CMK (cell line): Measurements from ENCODE around the gene MTX2.
"Not testable (repeated sequence)": the region's sequence is repeated elsewhere in the genome, so short reads cannot be mapped to it uniquely, and the experiment has no call there.

ENCODE experiments used
- DNase-seq: peaks from one replicate; pipeline ENCODE4 v3.0.0-alpha.2; 2010; ENCODE audit warnings: low read depth

The MTX2 gene

DNA sequence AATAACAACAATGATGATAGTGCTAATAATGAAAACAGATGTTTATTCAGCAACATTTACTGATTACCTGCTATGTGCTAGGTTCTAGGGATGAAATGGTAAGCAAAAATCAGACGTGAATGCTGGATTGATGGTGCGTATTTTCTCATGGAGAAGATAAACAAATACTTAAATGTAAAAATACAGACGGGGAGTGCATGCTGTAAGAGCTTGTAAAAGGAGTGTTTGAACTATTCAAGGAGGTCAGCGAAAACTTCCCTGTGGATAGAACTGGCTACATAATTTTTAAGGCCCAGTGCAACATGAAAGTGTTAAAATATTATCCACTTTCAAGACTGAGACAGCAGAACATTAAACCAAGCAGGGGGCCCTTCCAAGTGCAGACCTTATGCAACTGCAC lies 22.1 kb downstream of the MTX2 start:
- no peak for DNase-seq

DNA sequence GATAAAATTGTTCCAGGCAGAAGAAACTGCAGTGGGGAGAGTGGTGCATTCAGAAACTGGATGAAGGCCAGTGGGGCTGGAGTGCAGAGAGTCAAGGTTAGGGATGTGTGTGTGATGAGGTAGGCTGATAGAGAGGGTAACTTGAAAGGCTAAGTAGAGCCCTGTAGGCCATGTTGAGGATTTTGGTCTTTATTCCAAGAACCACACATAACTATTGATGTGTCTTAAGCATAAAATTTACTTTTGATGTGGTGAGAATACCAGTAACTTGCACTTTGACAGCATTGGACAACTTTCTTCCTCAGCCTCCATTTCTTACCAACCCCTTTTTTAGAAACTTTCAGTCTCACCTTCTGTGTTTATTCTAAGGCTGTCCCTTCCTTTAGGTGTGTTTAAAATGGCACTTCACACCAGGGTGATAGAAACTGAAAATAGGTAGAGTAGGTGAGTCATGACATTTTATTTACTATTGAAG lies 22.6 kb downstream of the MTX2 start:
- no peak for DNase-seq

DNA sequence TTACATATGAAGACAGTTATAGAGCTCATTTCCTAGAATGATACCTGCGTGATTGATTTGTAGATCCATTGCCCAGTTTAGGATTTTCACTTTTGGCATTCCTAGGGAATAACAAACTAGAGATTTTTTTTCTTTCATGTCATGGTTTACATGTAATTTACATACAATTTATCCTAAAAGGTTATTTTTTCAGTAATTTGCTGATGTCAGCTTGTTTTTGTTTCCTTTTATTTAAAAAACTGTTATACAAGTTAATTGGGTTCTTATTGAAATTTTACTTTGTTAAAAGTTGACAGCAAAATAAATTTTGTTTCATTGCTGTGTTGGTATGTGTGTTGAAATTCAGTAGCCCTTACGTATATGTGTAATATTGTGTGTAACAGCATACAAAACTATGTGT lies 23.4 kb downstream of the MTX2 start:
- no peak for DNase-seq

DNA sequence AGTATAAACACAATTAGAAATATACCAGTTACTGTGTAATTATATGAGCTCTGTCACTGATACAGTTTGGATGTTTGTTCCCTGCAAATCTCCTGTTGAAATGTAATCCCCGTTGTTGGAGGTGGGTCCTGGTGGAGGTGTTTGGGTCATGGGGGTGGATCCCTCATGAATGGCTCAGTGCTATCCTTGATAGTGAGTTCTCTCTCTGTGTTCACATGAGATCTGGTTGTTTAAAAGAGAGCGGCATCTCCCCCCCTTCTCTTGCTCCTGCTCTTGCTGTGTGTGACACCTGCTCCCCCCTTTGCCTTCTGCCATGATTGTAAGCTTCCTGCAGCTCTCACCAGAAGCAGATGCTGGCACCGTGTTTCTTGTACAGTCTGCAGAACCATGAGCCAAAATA lies 24.1 kb downstream of the MTX2 start:
- DNase-seq = no peak

DNA sequence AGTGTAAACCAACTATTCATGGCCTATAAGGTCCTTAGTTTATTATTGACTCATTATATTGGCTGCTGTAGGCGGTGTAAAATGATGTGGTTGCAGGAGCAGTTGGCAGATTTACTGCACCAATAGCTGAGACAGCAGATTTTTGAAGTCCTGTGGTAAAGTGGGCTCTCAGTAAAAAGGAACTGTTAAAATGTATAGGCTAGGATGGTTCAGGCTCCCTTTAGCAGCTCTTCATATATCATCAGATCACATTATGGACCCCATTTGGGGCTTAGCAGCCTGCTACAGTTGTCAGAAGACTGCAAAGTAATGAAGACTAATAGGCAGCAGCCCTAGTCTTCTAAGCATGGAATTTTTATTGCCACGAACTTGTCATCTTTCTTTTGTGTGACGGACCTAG lies 27.8 kb downstream of the MTX2 start:
- DNase-seq = no peak

DNA sequence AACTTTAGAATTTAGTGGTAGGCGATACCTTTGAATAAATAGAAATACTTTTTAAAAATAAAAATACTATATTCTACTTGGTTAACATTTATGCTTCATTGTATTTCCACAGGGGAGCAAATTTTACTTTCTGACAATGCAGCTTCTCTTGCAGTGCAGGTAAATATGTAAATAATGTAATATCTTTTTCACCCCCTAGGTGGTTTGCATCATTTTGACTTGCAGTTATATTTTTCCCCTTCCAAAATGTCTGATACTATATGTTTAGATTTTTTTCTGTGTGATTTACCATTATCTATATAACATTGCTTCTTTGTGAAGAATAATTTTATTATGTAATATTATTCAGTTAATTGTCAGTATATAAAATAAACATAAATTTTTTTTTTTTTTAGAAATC lies 28.5 kb downstream of the MTX2 start:
- DNase-seq = no peak

DNA sequence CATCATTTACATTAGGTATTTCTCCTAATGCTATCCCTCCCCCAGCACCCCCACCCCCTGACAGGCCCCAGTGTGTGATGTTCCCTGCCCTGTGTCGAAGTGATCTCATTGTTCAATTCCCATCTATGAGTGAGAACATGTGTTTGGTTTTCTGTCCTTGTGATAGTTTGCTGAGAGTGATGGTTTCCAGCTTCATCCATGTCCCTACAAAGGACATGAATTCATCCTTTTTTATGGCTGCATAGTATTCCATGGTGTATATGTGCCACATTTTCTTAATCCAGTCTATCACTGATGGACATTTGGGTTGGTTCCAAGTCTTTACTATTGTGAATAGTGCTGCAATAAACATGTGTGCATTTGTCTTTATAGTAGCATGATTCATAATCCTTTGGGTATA lies 36.8 kb downstream of the MTX2 start:
- not testable (repeated sequence) for DNase-seq

DNA sequence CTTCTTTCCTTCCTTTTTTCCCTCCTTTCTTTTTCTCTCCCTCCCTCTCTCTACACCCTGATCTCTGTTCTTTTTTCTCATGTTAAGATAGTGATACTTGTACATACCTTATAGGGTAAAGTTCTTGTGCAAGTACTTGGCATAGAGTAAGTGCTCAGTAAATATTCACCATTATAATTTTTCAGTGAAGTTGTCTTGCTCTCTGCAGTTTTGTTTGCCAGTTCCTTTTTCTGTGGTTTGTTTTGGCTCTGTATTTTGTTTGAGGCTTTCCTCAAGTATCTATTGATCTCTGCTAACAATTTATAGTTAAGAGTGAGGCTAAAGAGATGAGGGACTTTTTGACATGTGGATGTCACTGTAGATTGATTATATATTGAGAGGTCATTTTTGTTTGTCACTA lies 48.0 kb downstream of the MTX2 start:
- no peak for DNase-seq

DNA sequence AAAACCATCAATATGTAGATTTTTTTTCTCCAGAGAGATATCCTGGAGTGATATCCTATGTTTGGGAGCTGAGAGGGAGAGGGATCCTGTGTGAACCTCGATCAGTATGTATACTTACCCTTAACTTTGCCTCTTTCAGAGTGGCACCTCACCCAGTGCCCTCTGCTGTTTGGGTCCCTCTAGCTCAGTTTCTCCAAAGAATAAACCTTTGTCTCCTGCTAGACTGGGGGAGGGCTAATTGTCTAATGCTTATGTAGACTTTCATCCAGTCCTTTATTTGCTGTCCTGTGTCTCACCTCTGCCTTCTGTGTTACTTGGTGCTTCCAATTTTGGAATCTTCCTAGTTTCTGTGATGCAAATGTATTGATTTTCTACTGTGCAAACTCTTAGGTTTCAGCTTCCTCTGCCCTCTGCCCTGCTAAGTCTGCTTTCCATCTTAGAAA lies 48.4 kb downstream of the MTX2 start:
- DNase-seq = no peak

DNA sequence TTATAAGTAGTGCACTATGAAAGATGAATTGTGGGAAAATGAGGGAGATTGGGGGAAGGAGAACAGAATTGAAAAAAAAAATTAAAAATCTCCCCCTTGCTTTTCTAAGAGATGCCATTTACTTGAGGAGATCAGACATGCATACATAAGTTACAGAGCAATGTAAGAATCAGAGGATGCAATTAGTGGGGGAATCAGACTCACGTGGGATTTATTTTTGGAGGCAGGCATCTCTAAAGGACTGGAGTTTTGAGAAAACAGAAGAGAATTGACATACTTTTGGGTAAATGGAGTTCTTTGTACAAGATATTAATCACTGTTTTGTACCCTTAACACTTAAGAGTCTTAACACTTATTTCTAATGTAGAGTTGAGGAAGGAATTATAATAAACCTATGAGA lies 52.7 kb downstream of the MTX2 start:
- no peak for DNase-seq

DNA sequence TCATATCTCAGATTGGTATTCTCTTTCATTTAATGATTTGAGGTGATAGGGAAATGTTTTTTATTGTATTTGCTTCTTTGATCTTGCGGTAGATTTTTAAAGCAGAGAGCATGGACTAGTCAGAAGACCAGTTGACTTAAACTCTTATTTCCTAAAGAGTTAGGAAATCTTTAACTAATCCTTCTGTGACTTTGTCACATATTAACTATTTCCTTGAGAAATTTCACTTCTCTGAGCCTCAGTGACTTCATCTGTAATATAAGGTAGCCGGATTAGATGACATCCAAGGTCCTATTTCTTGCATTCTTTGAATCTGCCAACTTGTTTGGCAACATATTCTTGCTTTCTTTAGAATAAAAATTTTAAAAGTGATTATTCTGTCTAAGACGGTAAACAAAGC lies 55.6 kb downstream of the MTX2 start:
- no peak for DNase-seq

DNA sequence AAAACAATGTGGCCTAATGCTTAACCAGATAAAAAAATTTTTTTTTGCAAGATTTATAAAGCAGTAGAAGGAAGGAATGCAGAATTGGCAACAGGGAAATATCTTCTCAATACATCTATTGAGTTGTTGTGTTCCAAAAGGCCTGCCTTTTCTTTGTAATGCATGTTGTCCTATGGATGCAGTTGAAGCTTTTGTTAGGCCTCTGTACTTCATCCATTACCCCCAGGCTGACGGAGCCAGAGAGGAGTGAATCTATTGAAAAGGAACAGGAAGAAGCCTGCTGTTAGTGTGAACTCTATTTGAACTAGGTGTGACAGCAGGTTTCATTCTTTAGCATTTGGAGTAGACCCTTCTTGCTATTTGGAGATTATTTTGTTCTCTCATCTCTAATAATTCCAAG lies 56.5 kb downstream of the MTX2 start:
- no peak for DNase-seq

DNA sequence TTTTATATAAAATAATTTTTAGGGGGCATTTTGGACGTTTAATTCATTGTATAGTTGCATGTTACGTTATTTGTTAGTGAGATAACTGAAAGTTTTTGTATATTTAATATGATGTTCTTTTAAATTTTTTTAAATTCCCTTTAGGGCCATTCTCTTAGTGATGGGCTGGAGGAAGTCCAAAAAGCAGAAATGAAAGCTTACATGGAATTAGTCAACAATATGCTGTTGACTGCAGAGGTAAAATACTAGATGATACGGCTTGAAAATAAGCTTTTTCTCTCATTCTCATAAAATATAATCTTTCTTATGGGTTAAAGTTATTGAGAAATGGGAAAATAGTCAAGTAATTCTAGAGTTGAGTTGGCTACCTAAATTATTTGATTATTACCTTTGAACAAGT lies 58.9 kb downstream of the MTX2 start:
- DNase-seq = no peak

DNA sequence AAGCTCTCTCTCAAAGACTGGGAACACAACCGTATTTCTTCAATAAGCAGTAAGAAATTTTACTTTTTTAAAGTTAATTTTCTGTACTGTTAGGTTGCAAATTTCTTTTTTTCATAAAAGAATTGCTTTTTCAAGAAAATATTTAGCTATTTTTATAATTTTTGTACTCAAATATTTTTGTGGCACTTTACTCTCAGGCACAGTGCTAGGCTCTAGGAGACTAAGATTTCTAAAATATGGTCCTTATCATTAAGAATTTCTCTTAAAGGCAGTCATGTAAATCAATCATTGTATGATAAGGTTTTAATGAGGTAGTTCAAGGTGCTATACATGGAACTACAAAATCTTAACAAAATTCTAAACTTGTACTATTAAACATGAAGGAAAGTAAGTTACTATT lies 61.4 kb downstream of the MTX2 start:
- DNase-seq = no peak

DNA sequence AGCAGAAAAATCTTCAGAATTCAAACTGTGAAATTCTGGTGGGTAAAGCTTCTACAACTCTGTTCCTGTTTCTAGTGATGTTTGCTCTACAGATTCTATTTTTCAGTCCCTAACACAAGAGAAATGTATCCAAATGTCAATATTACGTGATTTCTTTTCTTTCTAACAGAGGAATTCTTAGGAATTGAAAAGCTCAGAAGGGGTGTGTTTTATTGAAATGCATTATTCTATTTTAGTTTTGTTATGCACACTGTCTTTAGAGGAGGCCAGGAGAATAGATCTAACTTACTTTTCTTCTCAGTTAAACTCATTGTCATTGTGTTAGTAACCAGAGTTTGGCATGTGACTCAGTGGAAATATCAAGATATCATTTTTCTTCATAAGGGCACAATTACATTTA lies 62.4 kb downstream of the MTX2 start:
- no peak for DNase-seq

DNA sequence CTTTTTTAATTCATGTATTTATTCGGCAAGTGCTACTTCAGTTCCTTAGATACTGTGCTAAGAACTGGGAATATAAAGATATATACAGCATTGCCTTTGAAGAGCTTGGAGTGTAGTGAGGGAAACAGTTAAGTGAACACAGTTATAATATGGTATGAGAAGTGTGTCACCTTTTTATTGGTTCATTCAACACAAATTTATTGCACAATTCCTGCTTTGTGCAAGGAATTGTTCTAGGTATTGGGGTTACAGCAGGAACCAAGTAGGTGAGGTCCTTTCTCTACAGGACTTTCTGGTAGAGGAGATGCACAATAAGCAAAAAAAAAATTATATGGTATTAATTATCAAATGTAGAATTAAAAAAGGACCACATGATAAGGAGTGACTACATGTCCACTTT lies 65.5 kb downstream of the MTX2 start:
- DNase-seq = no peak

DNA sequence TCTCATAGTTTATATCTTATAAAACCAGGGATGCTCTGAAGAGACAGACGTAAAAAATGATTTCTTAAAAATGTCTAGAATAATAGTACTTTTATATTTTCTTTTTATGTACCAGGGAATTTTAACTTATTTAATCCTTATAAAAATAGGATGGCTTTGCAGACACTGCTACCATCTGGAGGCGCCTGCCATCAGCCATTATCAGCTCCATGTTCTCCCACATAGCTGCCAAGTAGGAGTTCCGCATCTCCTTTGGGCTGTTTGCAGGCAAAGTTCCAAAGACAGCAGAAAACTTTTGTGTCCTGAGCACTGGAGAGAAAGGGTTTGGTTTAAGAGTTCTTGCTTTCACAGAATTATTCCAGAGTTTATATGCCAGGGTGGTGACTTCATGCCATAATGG lies 69.2 kb downstream of the MTX2 start:
- no peak for DNase-seq

DNA sequence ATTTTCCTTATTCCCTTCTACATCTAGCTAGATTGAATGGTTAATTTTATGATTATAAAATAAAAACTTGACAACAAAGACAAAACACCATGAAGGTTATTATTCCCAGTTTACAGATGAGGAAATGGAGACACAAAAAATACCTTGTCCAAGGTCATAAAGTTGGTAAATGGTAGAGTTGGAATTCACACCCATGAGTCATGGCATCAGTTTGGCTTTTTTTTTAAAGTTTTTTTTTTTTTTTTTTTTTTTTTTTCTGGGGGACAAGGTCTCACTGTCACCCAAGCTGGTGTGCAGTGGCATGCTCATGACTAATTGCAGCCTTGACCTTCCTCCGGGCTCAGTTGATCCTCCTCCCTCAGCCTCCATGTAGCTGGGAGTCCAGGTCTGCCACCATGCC lies 70.0 kb downstream of the MTX2 start:
- no peak for DNase-seq

DNA sequence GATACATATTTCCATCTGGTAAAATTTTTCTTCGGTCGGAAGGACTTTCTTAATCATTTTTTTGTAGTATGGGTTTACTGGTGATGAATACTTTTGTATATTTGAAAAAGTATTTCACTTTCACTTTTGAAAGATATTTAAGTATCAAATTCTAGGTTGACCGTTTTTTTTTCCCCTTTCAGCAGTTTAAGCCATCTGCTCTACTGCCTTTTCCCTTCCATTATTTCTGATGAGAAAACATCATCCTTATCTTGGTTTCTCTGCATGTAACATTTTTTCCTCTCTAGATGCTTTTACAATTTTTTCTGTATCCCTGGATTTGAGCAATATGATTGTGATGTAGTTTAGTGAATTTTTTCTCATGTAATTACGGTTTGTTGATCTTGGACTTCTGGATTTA lies 87.0 kb downstream of the MTX2 start:
- DNase-seq = no peak

DNA sequence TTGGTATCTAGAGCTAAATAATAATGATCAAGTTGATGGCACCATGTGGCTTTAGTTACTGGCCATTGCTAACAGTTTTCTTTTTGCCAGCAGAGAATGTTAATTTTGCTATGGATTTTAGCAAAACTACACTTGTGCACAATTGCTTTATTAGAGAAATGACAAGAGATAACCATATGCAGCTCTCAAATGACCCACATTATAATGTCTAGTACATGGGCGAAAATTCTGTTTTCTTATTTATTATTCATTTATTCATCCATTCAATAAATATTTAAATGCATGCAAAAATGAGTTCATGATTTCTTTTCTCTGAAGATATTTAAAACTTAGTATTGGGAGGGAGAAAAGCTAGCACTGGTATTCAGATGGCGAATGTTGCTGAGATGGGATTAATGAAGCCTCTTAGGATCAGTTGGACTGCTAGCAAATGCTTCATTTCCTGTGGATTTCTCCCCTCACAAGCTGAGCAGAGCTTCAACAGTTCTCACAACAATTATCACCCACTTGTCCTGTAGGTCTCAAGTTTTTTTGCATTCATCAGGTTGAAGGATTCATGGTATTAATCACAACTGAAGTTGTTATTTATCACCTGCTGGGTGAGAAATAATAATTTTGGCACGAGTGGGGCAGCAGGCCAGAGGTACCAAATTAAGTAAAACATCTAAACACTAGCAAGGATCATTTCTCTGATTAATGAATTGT lies 95.2 kb downstream of the MTX2 start:
- no peak for DNase-seq

DNA sequence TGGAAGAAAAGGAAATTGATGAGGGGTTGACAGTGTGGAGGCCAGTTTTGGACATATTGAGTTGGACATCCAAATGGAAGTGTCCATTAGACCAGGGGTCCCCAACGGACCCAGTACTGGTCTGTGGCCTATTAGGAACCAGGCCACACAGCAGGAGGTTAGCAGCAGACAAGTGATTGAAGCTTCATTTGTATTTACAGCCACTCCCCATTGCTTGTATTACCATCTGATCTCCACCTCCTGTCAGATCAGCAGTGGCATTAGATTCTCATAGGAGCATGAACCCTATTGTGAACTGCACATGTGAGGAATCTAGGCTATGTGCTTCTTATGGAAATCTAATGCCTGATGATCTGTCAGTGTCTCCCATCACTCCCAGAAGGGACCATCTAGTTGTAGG lies 99.1 kb downstream of the MTX2 start:
- no peak for DNase-seq

DNA sequence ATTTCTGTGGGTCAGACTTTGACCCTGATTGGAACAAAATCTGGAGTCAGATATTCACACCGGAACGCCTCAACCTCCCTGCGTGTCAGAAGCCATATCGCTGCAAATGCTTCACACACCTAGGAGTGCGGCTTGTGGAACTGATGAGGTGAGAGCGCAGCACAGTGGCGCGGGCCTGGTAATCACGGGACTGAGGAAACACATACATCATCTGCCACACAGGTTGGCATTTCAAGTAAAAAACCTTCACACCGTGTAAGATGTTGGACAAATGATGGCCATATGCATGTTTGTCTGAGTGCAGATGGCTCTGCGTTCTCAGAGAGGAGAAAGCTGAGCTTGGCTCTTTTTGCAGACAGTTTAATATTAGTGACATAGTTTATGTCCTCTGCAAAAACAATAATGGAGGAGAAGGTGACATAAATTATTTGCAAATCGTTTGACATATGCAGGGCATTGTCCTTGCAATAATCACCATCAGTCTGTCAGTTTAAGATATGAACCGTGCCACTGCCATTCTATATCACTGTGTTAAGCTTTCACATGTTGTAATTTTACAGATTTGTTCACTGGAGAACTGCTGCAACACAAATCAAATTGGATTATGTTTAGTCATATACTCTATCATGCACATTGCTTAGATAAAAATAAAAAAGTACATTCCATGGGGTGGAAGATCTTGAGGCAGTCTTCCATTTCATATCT lies 101.4 kb downstream of the MTX2 start:
- DNase-seq = no peak

DNA sequence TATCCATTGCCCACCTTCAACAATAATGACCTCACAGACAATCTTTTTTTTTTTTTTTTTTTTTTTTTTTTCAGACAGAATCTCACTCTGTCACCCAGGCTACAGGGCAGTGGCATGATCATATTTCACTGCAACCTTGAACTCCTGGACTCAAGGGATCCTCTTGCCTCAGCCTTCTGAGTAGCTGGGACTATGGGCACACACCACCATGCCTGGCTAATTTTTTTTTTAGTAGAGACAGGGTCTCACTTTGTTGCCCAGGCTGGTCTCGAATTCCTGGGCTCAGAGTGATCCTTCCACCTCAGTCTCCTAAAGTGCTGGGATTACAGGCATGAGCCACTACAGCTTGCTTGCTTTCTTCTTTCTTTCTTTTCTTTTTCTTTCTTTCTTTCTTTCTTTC lies 103.9 kb downstream of the MTX2 start:
- not testable (repeated sequence) for DNase-seq

DNA sequence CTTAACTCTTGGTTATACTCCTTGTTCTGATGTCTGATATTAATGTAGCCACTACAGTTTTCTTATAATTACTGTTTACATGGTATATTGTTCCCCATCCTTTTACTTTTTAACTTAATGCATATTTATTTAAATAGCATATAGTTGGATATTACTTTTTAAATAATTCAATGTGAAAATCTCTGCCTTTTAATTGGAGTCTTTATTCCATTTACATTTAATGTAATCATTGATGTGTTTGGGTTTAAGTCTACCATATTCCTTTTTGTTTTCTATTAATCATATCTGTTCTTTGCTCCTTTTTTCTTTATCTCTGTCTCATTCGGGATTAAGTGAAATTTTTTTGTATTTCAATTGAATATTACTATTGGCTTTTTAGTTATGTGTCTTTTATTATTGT lies 109.1 kb downstream of the MTX2 start:
- no peak for DNase-seq
